ENCODE data around the gene TRIM13.

- TF ChIP-seq EP300 (IDR thresholded peaks at IDR 0.05; ENCODE audit: borderline replicate concordance) (no peak), CEBPB (IDR thresholded peaks at IDR 0.05) (no peak), NFIC (IDR thresholded peaks at IDR 0.05) (no peak), MAX (IDR thresholded peaks at IDR 0.05) (no peak), TCF12 (IDR thresholded peaks at IDR 0.05; ENCODE audit: low read depth) (no peak), RAD21 (IDR thresholded peaks at IDR 0.05; ENCODE audit: low read depth) (no peak), CREB1 (IDR thresholded peaks at IDR 0.05; ENCODE audit: low read depth) (no peak), TAF1 (IDR thresholded peaks at IDR 0.05; ENCODE audit: low read depth) (no peak), EGR1 (IDR thresholded peaks at IDR 0.05) (no peak), YY1 (IDR thresholded peaks at IDR 0.05; ENCODE audit: low read depth) (no peak), ZBTB7A (IDR thresholded peaks at IDR 0.05; ENCODE audit: low read depth) (no peak), TEAD4 (IDR thresholded peaks at IDR 0.05) (no peak)
- TF ChIP-seq, protein P1, sequence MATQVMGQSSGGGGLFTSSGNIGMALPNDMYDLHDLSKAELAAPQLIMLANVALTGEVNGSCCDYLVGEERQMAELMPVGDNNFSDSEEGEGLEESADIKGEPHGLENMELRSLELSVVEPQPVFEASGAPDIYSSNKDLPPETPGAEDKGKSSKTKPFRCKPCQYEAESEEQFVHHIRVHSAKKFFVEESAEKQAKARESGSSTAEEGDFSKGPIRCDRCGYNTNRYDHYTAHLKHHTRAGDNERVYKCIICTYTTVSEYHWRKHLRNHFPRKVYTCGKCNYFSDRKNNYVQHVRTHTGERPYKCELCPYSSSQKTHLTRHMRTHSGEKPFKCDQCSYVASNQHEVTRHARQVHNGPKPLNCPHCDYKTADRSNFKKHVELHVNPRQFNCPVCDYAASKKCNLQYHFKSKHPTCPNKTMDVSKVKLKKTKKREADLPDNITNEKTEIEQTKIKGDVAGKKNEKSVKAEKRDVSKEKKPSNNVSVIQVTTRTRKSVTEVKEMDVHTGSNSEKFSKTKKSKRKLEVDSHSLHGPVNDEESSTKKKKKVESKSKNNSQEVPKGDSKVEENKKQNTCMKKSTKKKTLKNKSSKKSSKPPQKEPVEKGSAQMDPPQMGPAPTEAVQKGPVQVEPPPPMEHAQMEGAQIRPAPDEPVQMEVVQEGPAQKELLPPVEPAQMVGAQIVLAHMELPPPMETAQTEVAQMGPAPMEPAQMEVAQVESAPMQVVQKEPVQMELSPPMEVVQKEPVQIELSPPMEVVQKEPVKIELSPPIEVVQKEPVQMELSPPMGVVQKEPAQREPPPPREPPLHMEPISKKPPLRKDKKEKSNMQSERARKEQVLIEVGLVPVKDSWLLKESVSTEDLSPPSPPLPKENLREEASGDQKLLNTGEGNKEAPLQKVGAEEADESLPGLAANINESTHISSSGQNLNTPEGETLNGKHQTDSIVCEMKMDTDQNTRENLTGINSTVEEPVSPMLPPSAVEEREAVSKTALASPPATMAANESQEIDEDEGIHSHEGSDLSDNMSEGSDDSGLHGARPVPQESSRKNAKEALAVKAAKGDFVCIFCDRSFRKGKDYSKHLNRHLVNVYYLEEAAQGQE (IDR thresholded peaks at IDR 0.05; ENCODE audit: low read depth): no peak
- TF ChIP-seq, protein P2, sequence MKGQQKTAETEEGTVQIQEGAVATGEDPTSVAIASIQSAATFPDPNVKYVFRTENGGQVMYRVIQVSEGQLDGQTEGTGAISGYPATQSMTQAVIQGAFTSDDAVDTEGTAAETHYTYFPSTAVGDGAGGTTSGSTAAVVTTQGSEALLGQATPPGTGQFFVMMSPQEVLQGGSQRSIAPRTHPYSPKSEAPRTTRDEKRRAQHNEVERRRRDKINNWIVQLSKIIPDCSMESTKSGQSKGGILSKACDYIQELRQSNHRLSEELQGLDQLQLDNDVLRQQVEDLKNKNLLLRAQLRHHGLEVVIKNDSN (IDR thresholded peaks at IDR 0.05): no peak
Measured at GRCh38 chr13:49977992-49978391, 18.9 kb upstream of the TRIM13 start.

Data from Ishikawa (cell line).